ENCODE measurements around the gene TRABD2B.
A peak's percentile ranks its signal among the peaks of the same experiment; 100 is the strongest.

Gene TRABD2B

GRCh38 chr1:47997289-47998200 is at the start of gene TRABD2B:
Gene TRABD2B (minus strand): TSS chr1:47997385.
- DNase-seq = no peak

- DNase-seq = no peak
Observed at GRCh38 chr1:48044311-48044710, 47.1 kb upstream of the TRABD2B start.

GRCh38 chr1:48043622-48044021 is 46.4 kb upstream of the TRABD2B start:
- no peak for DNase-seq

GRCh38 chr1:48040154-48040553 is 43.0 kb upstream of the TRABD2B start:
- no peak for DNase-seq

GRCh38 chr1:48039088-48040054 is 42.2 kb upstream of the TRABD2B start:
- DNase-seq = no peak

- no peak for DNase-seq
Observed at GRCh38 chr1:48038270-48038767, 41.1 kb upstream of the TRABD2B start.

GRCh38 chr1:48036710-48037355 is 39.6 kb upstream of the TRABD2B start:
- DNase-seq = no peak

- no peak for DNase-seq
Observed at GRCh38 chr1:48035371-48036141, 38.4 kb upstream of the TRABD2B start.

- DNase-seq = no peak
Observed at GRCh38 chr1:48033495-48034045, 36.4 kb upstream of the TRABD2B start.

- no peak for DNase-seq
Observed at GRCh38 chr1:48031676-48032075, 34.5 kb upstream of the TRABD2B start.

GRCh38 chr1:48030696-48031365 is 33.6 kb upstream of the TRABD2B start:
- no peak for DNase-seq

GRCh38 chr1:48030211-48030610 is 33.0 kb upstream of the TRABD2B start:
- DNase-seq = no peak

- no peak for DNase-seq
Observed at GRCh38 chr1:48028218-48029069, 31.3 kb upstream of the TRABD2B start.

- no peak for DNase-seq
Observed at GRCh38 chr1:48027533-48027835, 30.3 kb upstream of the TRABD2B start.

- no peak for DNase-seq
Observed at GRCh38 chr1:48026701-48027532, 29.7 kb upstream of the TRABD2B start.

- peak; percentile 7 for DNase-seq
Observed at GRCh38 chr1:48026275-48026674, 29.1 kb upstream of the TRABD2B start.

GRCh38 chr1:48025076-48025475 is 27.9 kb upstream of the TRABD2B start:
- DNase-seq = no peak

- no peak for DNase-seq
Observed at GRCh38 chr1:48023488-48023887, 26.3 kb upstream of the TRABD2B start.

GRCh38 chr1:48022306-48022705 is 25.1 kb upstream of the TRABD2B start:
- DNase-seq = no peak
